Activated naive CD4-positive, alpha-beta T cell treated with anti-CD3 and anti-CD28 coated beads, Interleukin-2, amount 50 U/mL, for 72 hours (primary cell): ENCODE measurements around the gene SYNM. TPM values are rescaled to one million over a fixed set of nuclear protein-coding genes. Genes with fewer than 3 reads are reported as not detected.

Experiments
- ATAC-seq, 2 donors: fragments of 150-1000 bp; cut with Tn5 transposase; 2 replicates each; pipeline ENCODE4 v1.10.0; 2021; ENCODE audit warnings: mild to moderate bottlenecking in 2 of 2, moderate library complexity in 2 of 2
- DNase-seq, 2 donors: peaks; one replicate each; pipeline ENCODE4 v3.0.0; 2021 to 2022; ENCODE audit warnings: low spot score in 2 of 2
- H3K27ac Mint-ChIP-seq, 2 donors: one replicate each; pipeline ENCODE4 v1.8.0; 2022; ENCODE audit warnings: mild to moderate bottlenecking in 2 of 2, mixed read lengths in 2 of 2
- H3K36me3 Mint-ChIP-seq, 2 donors: one replicate each; pipeline ENCODE4 v1.8.0; 2022; ENCODE audit warnings: mixed read lengths in 2 of 2
- H3K9me3 Mint-ChIP-seq, 2 donors: one replicate each; pipeline ENCODE4 v1.8.0; 2022; ENCODE audit warnings: mixed read lengths in 2 of 2
- total RNA-seq, 2 donors: library from RNA; stranded (reverse); gene quantifications; one replicate each; pipeline ENCODE4 v1.2.3, GENCODE V29; 2022

Gene SYNM
- total RNA-seq, 2 donors from 2014 or later: 0.16 to 0.43 TPM

DNA sequence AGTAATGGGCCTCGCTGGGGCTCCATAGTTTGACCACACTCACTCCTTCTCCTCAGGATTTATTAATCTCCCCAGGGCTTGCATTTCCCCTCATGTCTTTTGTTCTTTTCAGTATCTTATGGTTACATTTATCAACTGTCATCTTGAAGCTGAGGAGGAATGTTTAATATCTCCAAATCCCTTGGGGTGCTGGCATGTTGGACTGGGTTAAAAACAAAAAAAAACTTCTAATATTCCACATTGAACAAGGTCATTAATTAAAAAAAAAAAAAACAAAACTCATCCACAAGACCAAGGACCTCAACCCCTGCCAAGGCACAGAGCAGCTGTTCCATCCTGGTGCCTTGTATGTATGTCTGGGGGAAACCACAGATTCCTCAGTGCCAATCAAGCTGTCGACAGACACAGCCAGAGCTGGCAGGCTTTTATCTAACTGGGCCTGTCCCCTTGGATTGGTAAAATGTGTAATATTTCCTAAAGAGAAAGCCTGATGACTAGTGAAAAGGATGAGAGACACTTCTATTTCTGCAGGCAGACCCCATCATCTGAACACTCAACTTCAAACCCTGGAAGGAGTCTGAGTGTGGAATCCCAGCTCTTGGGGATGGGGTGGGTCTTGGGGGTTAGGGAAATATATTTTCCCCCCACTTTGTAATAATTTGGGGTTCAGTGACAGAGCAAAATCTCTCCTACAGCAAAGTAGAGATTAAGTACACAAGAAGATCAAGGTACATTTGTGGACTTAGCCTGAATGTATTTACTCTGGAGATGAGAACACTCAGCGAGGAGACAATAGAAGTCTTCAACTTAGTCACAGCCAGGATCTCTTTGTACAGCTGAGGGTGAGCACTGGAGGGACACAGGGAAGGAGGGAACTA lies 75.4 kb downstream of the SYNM start:
- ATAC-seq (no peak), DNase-seq (no peak)
- H3K27ac Mint-ChIP-seq: no peak overlapping the region
- no peaks in the 10 kb centered on the region for H3K36me3 Mint-ChIP-seq
- H3K9me3 Mint-ChIP-seq: no peaks in the 10 kb centered on the region

- no peaks in the 10 kb centered on the region for H3K9me3 Mint-ChIP-seq
- DNase-seq (no peak), ATAC-seq (no peak)
- no peaks in the 10 kb centered on the region for H3K36me3 Mint-ChIP-seq
- no peak overlapping the region for H3K27ac Mint-ChIP-seq
Measured at GRCh38 chr15:99180964-99181306, 76.1 kb downstream of the SYNM start.

DNA sequence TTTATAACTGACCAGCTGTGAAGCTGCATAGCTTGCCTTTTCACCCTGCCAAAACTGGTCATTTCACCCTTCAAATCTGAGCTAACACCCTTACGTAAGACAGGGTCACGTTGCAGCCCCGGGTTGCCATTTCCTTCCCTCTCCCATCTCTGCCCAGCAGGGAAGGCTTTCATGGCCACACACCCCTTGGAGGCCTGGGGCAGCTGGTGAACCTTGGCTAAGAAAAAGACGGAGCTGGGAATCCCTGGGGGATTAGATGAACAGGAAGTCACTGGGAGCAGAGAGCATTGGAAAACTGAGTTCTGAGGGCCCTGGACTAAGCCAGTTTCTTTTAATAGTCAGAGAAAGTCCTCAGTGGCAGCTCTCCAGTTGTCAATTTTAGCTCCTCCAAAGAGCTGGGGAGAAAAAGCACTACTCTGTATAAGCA lies 76.7 kb downstream of the SYNM start:
- Mint-ChIP-seq H3K9me3 (no peaks in the 10 kb centered on the region), H3K36me3 (no peaks in the 10 kb centered on the region), H3K27ac (no peak overlapping the region)
- ATAC-seq (no peak), DNase-seq (no peak)

DNA sequence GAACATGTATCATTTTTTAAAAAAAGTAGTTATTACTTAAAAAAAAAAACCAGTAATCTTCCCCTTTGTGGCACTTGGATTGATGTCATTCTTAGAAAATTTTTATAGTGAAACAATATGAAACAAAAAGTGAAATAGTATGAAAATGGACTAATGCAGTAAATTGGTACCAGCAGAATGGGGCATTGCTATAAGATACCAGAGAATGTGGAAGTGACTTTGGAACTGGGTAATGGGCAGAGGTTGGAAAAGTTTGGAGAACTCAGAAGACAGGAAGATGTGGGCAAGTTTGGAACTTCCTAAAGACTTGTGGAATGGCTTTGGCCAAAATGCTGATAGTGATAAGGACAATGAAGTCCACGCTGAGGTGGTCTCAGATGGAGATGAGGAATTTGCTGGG lies 77.9 kb downstream of the SYNM start:
- ATAC-seq (no peak), DNase-seq (no peak)
- H3K36me3 Mint-ChIP-seq: no peaks in the 10 kb centered on the region
- peak overlapping the region in 1 of 2 donors; percentile 39 for H3K27ac Mint-ChIP-seq
- H3K9me3 Mint-ChIP-seq: no peaks in the 10 kb centered on the region

Other genes with a start within 250 kb of the SYNM start
- not detected for gene PGPEP1L, start 97.3 kb upstream of the SYNM start, total RNA-seq
- 1 to 10 TPM; 3.1 to 3.6 TPM for gene TTC23, start 144.5 kb downstream of the SYNM start, total RNA-seq
- gene LRRC28, start 146.4 kb downstream of the SYNM start, total RNA-seq: 10 to 100 TPM; 21.3 to 27.7 TPM